ENCODE measurements around the gene UPK3A.
"Not testable (repeated sequence)": the region's sequence is repeated elsewhere in the genome, so short reads cannot be mapped to it uniquely, and the experiment has no call there.

- TF ChIP-seq RNF2 (IDR thresholded peaks at IDR 0.05; ENCODE audit: borderline replicate concordance, low read depth, low read length, missing control alignments, poor library complexity, severe bottlenecking); POLR2AphosphoS5 (IDR thresholded peaks at IDR 0.05; ENCODE audit: low read depth, low read length); RAD21 (IDR thresholded peaks at IDR 0.05 in 1 of 2, conservative IDR thresholded peaks at IDR 0.05 in 1 of 2; ENCODE audit: low read depth in 2 of 2, low read length in 2 of 2); EGR1 (IDR thresholded peaks at IDR 0.05; ENCODE audit: borderline replicate concordance, low read depth, low read length); CTCF (IDR thresholded peaks at IDR 0.05; ENCODE audit: control extremely low read depth in 1 of 3, insufficient read depth in 1 of 3, low read depth in 1 of 3, low read length in 3 of 3); CTBP2 (IDR thresholded peaks at IDR 0.05; ENCODE audit: borderline replicate concordance, insufficient read depth, insufficient read length, low read length); PHF8 (conservative IDR thresholded peaks at IDR 0.05; ENCODE audit: low read depth, low read length); EP300 (IDR thresholded peaks at IDR 0.05; ENCODE audit: borderline replicate concordance in 1 of 2, low read depth in 2 of 2, low read length in 2 of 2): not testable (repeated sequence)
Measured at GRCh38 chr22:45328261-45328660, 43.5 kb downstream of the UPK3A start.
